Spleen (tissue), 7 donors: ENCODE measurements around the gene LINC01488.

Source experiments
- POLR2A ChIP-seq, 3 donors: fragments of 450-650 bp; IDR thresholded peaks; one replicate each; pipeline ENCODE4 v1.5.1; 2017; ENCODE audit warnings: antibody characterized with exemption in 3 of 3, mild to moderate bottlenecking in 1 of 3
- POLR2AphosphoS5 ChIP-seq, 3 donors: sonication (generic); formaldehyde crosslinking; IDR thresholded peaks; one replicate each; pipeline ENCODE4 v1.5.1; 2017; ENCODE audit warnings: antibody characterized with exemption in 3 of 3
- TF ChIP-seq, protein P1 (sequence below), 11 experiments: fragments of 200-600 bp in 7 of 11; fragments of 450-650 bp in 4 of 11; sonication (generic) in 4 of 11; IDR thresholded peaks in 8 of 11; conservative IDR thresholded peaks in 3 of 11; 1 replicate in 7 of 11; 2 replicates in 4 of 11; pipeline versions ENCODE4 v1.4.0 to v1.8.0; 2016 to 2021; ENCODE audit warnings: antibody characterized with exemption in 11 of 11, inconsistent platforms in 4 of 11, mild to moderate bottlenecking in 1 of 11
- donor health status: DM: no; HTN: no; CAD: no; lungs with moderate emphysema.
- donor health status: DM: no; HTN: no; CAD: no.
- donor health status: DM: no; HTN: no; CAD: no.

DNA sequence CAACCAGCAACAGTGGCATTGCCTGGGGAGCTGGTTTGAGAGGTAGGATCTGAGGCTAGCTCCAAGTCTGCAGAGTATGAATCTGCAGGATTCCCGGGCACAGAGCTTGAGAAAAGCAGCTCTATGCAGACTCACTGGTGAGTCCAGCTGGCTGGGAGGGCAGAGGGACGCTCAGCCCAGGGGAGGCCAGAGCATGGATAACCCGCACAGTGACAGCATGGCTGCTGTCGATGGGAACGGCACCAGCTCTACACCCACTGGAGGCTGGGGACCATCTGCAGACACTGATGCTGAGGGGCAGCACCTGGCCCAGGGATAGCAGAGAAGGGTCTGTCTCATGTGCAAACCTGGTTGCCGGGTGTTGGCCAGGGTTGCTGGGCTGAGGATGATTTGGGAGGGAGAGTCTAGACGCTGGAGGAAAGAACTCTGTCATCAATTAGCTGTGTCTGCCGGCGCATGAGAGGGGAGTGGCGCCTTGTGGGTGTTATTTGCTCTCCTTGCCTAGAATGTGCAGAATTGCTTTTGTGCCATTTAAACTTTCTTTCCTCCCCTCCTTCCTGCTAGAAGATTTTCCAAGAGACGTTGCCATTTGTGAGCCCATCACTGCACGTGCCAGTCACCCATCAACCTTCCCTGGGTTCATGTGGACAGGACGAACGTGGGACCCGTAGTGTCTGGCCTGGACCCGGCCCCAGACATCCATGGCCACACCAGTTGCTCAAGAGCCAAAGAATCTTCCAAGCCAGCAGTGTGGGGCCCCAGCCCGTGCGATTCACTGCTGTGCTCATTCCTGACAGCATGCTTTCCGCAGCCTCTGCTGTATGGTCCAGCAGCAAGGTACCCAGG lies 19.1 kb upstream of the LINC01488 start:
- TF ChIP-seq POLR2A (IDR thresholded peaks at IDR 0.05) (no peak), POLR2AphosphoS5 (IDR thresholded peaks at IDR 0.05) (no peak)
- TF ChIP-seq, protein P1, sequence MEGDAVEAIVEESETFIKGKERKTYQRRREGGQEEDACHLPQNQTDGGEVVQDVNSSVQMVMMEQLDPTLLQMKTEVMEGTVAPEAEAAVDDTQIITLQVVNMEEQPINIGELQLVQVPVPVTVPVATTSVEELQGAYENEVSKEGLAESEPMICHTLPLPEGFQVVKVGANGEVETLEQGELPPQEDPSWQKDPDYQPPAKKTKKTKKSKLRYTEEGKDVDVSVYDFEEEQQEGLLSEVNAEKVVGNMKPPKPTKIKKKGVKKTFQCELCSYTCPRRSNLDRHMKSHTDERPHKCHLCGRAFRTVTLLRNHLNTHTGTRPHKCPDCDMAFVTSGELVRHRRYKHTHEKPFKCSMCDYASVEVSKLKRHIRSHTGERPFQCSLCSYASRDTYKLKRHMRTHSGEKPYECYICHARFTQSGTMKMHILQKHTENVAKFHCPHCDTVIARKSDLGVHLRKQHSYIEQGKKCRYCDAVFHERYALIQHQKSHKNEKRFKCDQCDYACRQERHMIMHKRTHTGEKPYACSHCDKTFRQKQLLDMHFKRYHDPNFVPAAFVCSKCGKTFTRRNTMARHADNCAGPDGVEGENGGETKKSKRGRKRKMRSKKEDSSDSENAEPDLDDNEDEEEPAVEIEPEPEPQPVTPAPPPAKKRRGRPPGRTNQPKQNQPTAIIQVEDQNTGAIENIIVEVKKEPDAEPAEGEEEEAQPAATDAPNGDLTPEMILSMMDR (IDR thresholded peaks at IDR 0.05 in 8 of 11, conservative IDR thresholded peaks at IDR 0.05 in 3 of 11), result no peak
